GM18909 (cell line): ENCODE measurements around the gene SND1.

Experiments used
- ATAC-seq: cut with Tn5 transposase; IDR thresholded peaks from one replicate; pipeline ENCODE4 v1.9.1; 2021; ENCODE audit warnings: mild to moderate bottlenecking; ENCODE audit not compliant: unreplicated experiment, poor library complexity

SND1 gene

DNA sequence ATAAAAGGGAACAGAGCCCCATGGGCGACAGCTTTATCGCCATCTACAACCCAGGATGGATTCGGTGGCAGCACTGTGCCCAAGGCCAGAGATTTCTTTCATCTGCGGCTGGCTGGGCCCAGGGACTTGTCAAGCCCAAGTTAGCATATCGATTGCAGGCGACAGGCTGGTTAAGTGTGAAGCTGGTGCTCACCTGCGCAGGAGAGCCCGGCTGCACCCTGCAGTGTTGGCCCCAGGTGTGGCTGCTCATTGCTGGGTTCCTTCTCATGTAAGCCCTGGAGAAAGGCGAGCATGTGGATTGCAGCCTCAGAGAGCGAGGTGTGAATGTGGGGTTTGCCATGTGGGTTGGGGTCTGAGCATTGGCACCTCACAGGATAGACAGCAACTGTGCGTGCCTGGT is 419.8 kb downstream of the SND1 start:
- ATAC-seq = no peak

- no peak for ATAC-seq
These were observed 421.8 kb downstream of the SND1 start for GRCh38 chr7:128073671-128074310.

- ATAC-seq = no peak
These were observed 422.3 kb downstream of the SND1 start for GRCh38 chr7:128074336-128074735.

GRCh38 chr7:128074736-128075135 is 422.7 kb downstream of the SND1 start:
- no peak for ATAC-seq

DNA sequence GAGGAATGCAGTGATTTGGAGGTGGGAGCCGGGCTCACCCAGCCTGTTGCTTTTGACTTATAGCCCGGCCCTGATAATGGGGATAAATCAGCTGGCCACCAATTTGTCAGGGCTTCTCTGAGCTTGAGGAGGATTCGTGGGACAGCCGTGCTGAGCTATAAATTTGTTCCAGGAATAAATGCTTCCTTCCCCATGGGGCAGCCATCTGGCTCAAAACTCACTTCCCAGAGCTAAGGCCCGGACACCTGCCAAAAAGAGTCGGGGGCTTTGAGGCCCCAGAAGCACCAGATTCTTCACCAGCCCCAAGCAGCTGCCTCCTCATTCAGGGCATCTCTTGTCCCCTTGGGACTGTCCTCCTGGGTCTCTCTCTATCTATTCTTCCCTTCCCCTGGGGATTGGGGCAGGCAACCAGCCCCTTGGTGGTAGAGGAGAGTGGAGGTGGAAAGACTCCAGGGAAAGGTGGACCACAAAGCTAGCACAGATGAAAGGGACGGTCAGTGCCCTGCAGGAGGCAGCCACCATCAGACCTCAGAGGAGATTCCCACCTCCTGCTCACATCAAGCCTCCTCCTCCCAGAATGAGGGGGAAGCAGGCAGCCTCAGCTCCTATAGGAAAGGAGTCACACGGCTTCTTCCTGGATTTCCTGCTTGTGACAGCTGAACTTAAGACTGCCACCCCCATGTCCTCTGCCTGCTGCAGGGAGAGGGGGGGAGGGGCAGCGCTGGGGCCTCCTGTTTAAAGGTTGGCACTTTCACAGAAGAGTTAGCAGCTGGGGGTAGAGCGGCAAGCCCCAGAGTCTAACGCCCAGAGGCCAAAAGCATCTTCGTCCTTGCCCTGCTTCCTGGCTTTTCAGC is 423.5 kb downstream of the SND1 start:
- no peak for ATAC-seq

GRCh38 chr7:128076196-128076795 is 424.3 kb downstream of the SND1 start:
- no peak for ATAC-seq

DNA sequence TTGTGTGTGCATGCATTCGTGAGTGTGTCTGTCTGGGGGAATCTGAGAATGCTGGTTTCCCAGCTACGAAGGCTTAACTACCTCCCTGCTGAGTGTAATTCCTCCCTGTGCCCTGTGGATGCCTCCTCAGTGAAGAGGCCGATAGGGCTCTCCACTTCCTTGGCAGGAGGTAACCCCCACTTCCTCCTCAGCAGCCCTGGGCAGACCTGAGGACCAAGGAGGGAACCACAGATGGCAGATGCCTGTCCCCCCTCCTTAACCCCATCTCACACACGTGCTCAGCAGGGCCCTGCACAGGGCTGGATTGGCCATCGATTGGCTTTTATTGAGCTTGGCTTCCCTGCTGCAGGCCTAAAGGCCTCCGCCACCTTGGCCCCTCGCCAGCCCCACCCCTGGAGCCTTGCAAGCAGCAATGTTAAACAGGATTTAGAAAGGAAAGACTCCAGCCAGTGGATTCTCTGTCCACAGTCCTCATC is 424.8 kb downstream of the SND1 start:
- ATAC-seq = no peak

DNA sequence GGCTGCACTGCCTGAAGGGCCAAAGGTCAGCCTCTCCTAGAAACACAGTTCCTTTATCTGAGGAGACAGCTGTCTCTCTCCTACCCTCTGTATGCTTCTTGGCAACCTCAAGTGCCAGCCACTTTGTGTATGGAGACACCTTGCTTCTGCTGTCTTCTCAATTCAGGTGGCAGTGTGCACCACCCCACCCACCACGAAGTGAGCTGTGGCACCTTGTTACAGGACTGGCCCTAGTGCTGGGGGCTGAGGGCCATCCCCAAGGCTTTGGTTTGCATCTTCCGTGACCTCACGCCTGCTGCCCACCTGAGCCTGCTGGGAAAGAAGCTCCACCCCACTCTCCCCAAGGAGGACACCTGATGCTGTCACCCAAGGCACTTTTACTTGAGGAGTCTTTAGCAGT is 426.3 kb downstream of the SND1 start:
- ATAC-seq = no peak

DNA sequence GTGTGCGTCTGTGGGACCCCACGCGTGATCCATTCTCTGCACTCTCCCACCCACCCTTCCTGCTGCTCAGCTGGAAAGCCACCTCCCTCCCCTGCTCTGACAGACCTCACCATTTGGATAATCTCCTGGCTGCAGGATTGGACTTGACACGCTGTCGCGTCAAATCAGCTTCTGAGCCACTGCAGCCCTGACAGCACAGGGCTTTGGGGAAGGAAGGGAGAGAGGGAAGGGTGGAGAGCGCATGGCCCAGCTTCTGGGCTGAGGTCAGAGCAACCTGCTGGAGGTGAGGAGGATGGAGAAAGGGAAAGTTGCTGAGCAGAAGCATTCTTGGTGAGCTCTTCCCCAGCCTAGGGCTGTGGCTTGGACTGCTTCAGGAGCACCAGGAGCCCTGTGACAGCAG is 428.2 kb downstream of the SND1 start:
- ATAC-seq = no peak

GRCh38 chr7:128081351-128081750 is 429.4 kb downstream of the SND1 start:
- no peak for ATAC-seq

DNA sequence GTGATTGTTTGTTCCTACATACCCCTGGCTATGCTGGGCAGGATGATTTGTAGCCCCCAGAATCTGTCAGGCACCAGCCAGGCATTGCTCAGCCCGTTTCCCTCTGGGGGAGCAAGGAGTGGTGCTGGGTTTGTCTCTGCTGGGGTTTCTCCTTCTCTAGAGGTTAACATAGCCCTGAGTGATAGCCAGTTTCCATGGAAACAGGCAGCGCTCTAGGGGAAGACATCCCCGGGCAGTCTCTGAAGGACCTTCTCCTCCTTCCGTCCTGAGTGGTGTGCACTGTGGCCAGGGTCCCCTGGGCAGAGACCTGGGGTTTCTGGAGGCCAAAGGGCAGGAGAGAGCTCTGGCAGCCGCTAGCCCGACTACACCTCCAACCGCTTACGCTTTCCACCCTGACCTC is 429.8 kb downstream of the SND1 start:
- no peak for ATAC-seq

- no peak for ATAC-seq
These were observed 430.4 kb downstream of the SND1 start for GRCh38 chr7:128082431-128082830.

DNA sequence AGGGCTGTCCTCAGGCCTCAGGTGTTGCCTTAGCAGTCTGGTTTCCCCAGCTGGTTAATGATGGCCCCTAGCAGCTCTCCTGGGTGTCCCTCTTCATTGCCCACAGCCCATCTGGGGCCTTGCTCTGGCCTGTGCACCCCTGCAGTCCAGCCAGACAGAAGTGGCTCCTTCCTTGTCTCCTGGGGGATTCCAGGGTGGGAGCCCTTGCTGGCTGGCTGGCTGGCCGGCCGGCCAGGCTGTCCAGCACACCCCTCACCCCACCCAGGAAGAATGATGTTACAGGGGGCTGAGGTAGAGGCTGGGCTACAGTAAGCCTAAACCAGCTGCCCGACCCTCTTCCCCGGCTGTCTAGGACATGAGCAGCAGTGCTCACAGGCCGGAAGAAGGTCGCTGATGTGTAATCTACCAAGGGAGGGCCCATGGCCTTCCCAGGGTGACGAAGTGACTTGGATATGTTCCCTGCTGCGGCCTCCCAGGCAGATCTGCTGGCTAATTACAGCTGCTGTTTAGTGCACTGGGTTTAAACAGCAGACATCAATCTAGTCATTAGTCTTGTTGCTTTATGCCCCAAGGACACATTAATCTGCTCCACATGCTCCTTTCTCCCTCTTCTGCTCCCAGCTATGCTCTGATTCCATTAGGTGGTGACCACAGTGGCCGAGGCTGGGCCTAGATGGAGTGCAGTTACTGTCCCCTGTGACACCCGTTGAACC is 433.1 kb downstream of the SND1 start:
- no peak for ATAC-seq

DNA sequence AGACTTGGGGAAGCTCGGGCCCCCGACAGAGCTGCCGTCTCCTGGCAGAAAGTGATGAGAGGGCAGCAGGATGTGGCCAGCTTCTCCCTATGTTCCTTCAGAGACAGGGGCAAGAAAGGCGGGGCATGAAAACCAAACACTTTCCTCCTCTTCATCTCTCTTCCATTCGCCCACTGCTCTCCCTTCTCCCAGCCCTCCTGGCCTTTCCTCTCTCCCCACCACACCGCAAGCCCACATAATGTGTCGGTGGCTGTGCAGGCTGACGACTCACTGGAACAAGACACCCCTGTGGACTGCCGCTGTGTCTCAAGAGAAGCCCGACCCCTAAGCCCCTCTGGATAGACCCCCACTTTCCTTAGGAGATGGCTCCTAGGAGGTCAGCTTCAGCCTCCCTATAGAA is 438.5 kb downstream of the SND1 start:
- no peak for ATAC-seq

GRCh38 chr7:128091106-128091505 is 439.1 kb downstream of the SND1 start:
- ATAC-seq = no peak

DNA sequence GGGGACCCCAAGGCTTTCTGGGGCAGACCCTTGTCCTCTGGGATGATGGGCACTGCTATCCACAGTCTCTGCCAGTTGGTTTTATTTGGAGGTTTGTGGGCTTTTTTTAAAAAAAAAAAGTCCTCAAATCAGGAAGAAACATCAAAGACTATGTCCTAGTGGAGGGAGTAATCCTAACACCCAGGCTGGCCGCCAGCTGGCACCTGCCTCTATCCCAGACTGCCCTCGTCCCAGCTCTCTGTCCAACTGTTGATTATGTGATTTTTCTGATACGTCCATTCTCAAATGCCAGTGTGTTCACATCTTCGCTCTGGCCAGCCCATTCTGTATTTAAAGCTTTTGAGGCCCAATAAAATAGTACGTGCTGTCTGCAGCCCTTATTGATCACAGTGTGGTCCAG is 440.2 kb downstream of the SND1 start:
- no peak for ATAC-seq

DNA sequence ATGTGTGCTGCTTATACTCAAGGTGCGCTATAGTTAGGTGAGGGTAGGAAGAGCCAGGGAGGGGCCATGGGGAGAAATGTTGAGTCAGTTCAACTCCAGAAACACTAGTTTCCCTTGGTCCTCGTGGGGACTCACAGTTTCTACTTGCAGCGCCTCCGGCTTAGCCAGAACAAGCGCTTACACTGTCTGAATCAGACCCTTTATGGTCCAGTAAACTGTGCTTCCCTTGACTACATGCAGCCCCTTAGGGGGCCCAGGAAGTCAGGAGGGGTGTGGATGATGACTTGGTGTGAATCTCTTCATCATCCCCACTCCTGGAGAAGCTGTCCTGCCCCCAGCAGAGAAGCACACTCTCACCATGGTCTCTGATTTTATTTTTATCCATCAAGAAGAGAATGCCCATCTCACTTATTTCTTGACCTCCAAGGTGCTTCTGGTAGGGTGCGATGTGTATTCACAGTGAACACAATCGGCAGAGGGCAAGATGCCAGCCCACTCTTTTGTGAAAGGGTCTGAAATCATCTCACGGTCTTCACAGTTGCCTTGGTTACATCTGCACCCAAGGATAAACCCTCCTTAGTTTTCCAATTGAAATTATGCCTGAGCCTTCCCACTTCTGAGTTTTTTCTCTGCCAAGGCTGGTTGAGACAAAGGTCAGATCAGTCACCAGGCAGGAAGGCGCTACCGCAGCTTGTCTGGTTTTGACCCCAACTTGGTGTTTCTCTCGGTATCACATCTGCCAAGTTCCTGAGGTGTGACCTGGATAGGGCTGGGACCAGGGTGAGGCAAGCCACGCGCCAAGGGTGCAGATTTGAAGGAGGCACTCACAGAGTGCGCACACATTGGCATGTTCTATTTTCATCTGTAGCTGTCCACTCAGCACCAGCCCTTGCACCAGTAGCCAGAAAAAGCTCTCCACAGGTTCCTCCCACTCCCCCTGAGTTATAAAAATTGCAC is 441.9 kb downstream of the SND1 start:
- ATAC-seq = no peak

- no peak for ATAC-seq
These were observed 442.7 kb downstream of the SND1 start for GRCh38 chr7:128094686-128095085.

- ATAC-seq = no peak
These were observed 445.3 kb downstream of the SND1 start for GRCh38 chr7:128097211-128097731.
